HG03571 (cell line): ENCODE results near the gene PDE4B.

Experiments
- ATAC-seq: cut with Tn5 transposase; IDR thresholded peaks from one replicate; pipeline ENCODE4 v1.9.1; 2021; ENCODE audit not compliant: unreplicated experiment

PDE4B gene

GRCh38 chr1:66227966-66228365, 435.3 kb downstream of the PDE4B start:
- no peak for ATAC-seq

- no peak for ATAC-seq
These were observed 438.5 kb downstream of the PDE4B start for GRCh38 chr1:66231217-66231616.

- no peak for ATAC-seq
These were observed 439.2 kb downstream of the PDE4B start for GRCh38 chr1:66231681-66232463.

- no peak for ATAC-seq
These were observed 444.3 kb downstream of the PDE4B start for GRCh38 chr1:66237042-66237441.

- ATAC-seq = no peak
These were observed 445.2 kb downstream of the PDE4B start for GRCh38 chr1:66237722-66238479.

GRCh38 chr1:66239834-66240233, 447.1 kb downstream of the PDE4B start:
- ATAC-seq = no peak

- ATAC-seq = no peak
These were observed 448.1 kb downstream of the PDE4B start for GRCh38 chr1:66240491-66241484.

GRCh38 chr1:66242646-66243547, 450.2 kb downstream of the PDE4B start:
- peak; percentile 61 for ATAC-seq

GRCh38 chr1:66243548-66244130, 450.9 kb downstream of the PDE4B start:
- no peak for ATAC-seq

- ATAC-seq = no peak
These were observed 451.7 kb downstream of the PDE4B start for GRCh38 chr1:66244429-66244828.

- no peak for ATAC-seq
These were observed 453.0 kb downstream of the PDE4B start for GRCh38 chr1:66245691-66246090.

- ATAC-seq = no peak
These were observed 453.9 kb downstream of the PDE4B start for GRCh38 chr1:66246351-66247269.

- peak; percentile 75 for ATAC-seq
These were observed 454.9 kb downstream of the PDE4B start for GRCh38 chr1:66247415-66248208.

GRCh38 chr1:66248257-66248656, 455.6 kb downstream of the PDE4B start:
- ATAC-seq = no peak

- ATAC-seq = no peak
These were observed 456.1 kb downstream of the PDE4B start for GRCh38 chr1:66248746-66249145.

- ATAC-seq = no peak
These were observed 457.4 kb downstream of the PDE4B start for GRCh38 chr1:66250075-66250474.

- ATAC-seq = no peak
These were observed 457.8 kb downstream of the PDE4B start for GRCh38 chr1:66250478-66250877.

GRCh38 chr1:66251546-66251945, 458.9 kb downstream of the PDE4B start:
- ATAC-seq = no peak
